ENCODE results near the gene NEDD8.

DNA sequence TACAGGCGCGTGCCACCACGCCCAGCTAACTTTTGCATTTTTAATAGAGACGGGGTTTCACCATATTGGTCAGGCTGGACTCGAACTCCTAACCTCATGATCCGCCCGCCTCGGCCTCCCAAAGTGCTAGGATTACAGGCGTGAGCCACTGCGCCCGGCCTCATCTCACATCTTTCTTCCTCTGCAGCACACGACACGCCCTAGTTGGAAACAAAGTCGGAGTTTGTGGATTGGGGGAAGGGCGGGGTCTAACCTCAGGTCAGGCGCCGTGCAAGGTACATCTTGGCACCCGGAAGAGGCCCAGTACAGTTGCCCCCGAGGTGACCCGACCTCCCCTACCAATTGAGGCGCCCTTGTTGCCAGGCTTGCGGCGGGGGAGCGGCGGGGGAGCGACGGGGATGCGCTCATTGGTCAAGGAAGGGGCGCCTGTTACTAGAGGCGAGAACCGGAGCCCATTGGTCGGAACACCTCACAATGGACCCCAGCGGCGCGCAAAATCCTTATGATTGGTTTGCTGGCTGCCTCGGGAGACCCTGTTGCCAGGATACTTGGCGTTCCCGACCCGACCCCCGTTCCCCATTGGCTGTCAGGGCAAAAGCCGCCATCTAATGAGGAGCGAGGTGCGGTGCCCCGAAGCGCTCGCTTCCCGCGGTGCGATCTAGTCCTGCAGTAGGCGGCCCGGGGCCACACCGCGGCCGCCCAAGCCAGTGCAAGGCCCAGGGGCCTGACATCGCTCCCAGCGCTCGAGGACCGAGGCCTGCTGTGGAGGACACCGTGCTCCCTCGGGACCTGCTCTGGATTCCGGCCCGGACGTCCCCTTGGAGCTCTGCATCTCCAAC is 60.5 kb downstream of the NEDD8 start, which contains the start of gene REC8:
- TF ChIP-seq, protein P1, sequence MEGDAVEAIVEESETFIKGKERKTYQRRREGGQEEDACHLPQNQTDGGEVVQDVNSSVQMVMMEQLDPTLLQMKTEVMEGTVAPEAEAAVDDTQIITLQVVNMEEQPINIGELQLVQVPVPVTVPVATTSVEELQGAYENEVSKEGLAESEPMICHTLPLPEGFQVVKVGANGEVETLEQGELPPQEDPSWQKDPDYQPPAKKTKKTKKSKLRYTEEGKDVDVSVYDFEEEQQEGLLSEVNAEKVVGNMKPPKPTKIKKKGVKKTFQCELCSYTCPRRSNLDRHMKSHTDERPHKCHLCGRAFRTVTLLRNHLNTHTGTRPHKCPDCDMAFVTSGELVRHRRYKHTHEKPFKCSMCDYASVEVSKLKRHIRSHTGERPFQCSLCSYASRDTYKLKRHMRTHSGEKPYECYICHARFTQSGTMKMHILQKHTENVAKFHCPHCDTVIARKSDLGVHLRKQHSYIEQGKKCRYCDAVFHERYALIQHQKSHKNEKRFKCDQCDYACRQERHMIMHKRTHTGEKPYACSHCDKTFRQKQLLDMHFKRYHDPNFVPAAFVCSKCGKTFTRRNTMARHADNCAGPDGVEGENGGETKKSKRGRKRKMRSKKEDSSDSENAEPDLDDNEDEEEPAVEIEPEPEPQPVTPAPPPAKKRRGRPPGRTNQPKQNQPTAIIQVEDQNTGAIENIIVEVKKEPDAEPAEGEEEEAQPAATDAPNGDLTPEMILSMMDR (IDR thresholded peaks at IDR 0.05; ENCODE audit: low read depth, low read length, missing input control): no peak
- TF ChIP-seq, protein P2, sequence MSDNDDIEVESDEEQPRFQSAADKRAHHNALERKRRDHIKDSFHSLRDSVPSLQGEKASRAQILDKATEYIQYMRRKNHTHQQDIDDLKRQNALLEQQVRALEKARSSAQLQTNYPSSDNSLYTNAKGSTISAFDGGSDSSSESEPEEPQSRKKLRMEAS (IDR thresholded peaks at IDR 0.05): no peak
- TF ChIP-seq RAD21 (IDR thresholded peaks at IDR 0.05): no peak
- no peak for TF ChIP-seq EGR1 (IDR thresholded peaks at IDR 0.05; ENCODE audit: low read depth in 2 of 2)
- TF ChIP-seq, protein P3, sequence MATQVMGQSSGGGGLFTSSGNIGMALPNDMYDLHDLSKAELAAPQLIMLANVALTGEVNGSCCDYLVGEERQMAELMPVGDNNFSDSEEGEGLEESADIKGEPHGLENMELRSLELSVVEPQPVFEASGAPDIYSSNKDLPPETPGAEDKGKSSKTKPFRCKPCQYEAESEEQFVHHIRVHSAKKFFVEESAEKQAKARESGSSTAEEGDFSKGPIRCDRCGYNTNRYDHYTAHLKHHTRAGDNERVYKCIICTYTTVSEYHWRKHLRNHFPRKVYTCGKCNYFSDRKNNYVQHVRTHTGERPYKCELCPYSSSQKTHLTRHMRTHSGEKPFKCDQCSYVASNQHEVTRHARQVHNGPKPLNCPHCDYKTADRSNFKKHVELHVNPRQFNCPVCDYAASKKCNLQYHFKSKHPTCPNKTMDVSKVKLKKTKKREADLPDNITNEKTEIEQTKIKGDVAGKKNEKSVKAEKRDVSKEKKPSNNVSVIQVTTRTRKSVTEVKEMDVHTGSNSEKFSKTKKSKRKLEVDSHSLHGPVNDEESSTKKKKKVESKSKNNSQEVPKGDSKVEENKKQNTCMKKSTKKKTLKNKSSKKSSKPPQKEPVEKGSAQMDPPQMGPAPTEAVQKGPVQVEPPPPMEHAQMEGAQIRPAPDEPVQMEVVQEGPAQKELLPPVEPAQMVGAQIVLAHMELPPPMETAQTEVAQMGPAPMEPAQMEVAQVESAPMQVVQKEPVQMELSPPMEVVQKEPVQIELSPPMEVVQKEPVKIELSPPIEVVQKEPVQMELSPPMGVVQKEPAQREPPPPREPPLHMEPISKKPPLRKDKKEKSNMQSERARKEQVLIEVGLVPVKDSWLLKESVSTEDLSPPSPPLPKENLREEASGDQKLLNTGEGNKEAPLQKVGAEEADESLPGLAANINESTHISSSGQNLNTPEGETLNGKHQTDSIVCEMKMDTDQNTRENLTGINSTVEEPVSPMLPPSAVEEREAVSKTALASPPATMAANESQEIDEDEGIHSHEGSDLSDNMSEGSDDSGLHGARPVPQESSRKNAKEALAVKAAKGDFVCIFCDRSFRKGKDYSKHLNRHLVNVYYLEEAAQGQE (IDR thresholded peaks at IDR 0.05): no peak
